NCI-H2081 (cell line): ENCODE results near the gene SOCS4.
A peak's percentile ranks its signal among the peaks of the same experiment; 100 is the strongest.
"Not testable (repeated sequence)": the region's sequence is repeated elsewhere in the genome, so short reads cannot be mapped to it uniquely, and the experiment has no call there.

Source experiments
- DNase-seq, 2 experiments: peaks; one replicate each; lab custom pipeline; 2025; lab: John Stamatoyannopoulos, UW

Gene SOCS4, protein sequence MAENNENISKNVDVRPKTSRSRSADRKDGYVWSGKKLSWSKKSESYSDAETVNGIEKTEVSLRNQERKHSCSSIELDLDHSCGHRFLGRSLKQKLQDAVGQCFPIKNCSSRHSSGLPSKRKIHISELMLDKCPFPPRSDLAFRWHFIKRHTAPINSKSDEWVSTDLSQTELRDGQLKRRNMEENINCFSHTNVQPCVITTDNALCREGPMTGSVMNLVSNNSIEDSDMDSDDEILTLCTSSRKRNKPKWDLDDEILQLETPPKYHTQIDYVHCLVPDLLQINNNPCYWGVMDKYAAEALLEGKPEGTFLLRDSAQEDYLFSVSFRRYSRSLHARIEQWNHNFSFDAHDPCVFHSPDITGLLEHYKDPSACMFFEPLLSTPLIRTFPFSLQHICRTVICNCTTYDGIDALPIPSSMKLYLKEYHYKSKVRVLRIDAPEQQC

DNA sequence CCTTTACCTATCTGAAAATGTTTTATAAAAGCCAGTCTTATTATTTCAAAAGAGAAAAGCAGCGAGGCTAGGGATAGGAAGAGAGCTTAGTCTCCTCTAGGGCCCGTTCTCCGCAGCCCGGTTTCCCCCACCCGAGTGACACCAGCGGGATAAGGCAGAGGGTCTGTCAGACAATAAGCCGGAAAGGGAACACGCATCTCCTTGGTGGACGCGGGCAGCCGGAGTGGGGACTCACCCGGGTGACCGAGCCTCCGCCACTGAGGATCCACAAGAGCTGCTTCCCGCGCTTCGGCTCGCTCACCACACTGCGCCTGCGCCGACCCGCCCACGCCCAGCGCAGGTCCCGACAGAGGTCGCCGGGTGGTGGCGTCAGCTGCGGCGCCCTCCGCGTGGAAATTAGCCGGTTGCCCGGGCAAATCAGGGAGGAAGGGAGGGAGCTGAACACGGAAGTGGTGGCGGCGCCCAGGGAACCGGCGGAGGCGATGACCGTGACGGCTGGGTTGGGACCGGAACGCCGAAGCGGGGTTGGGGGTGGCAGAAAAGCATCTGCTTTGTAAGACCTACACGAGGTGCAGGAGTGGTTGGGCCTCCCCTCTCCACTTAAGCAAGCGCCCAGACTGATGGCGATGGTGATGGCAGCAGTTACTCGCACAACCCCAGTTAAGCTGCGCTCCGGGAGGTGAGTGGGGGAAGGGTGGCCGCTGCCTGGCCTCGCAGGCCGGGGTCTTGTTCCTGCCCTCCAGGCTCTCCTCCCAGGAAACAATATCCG lies at the start of gene SOCS4, which contains the start of gene WDHD1:
SOCS4 (plus strand) TSS at position 444 of the 769 bp plus-strand sequence. CDS start 15,806 bp downstream, outside the sequence.
WDHD1 (minus strand) TSS at position 307 of the 769 bp plus-strand sequence. CDS start 312 bp downstream, outside the sequence.
- DNase-seq, result peak; percentile 92 to 95

DNA sequence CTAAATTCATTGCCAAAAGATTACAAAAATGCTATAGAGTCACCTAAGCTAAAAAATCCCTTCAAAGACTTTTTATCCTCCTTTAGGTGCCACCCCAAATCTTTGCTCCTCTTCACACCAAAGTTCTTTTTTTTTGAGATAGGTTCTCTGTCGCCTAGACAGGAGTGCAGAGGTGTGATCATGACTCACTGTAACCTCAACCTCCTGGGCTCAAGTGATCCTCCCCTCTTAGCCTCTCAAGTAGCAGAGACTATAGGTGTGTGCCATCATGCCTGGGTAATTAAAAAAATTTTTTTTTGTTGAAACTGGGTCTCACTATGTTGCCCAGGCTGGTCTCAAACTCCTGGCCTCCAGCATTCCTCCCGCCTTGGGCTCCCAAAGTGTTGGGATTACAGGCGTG lies 48.0 kb upstream of the SOCS4 start:
- no peak for DNase-seq

DNA sequence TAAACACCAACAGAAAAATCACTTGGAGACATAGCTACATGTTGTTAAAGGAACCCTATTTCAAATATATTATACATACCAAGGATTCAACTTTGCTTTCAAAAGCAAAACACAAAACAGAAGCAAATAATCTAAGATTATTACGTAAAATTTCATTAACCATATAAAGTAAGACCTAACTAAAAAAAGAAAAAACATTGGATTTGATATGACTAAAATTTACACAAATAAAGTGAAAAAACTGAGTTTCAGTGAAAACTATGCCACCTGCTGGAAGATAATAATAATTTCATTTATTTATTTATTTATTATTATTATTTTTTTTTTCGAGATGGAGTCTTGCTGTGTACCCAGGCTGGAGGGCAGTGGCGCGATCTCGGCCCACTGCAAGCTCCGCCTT lies 45.3 kb upstream of the SOCS4 start:
- DNase-seq, result no peak

DNA sequence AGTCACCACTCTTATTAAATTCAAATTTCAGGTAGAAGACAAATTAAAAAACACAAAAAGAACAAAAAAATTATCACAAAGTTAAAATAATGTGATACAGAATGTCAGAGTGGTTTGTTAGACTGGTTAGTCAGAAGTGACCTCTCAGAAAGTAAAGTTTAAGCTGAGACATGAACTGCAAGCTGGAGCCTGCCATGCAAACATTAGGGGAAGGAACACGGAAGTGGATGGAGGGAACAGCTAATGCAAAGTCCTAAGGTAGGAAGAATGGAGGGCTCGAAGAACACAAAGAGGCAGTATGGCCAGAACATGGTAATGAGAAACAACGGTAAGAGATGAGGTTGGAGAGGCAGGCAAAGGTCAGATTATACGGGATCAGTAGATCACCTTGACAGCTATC lies 41.9 kb upstream of the SOCS4 start:
- DNase-seq, result no peak

DNA sequence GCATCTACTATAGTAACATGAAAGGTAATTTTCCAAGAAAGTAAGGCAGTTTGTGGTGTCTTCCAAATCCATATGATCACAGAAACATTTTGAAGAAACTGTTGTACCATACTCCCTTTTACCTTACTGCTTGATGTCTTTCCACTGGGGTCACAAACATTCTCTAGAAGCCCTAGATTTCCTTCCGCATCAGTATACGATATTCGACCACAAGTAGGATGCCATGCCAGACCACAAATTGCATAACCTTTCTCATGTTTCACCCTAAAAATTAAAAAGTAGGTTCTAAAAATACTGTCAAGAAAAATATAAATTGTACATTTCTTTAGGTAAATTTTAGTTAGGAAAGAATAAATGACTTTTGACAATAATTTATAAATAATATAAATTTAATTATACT lies 26.7 kb upstream of the SOCS4 start:
- no peak for DNase-seq

DNA sequence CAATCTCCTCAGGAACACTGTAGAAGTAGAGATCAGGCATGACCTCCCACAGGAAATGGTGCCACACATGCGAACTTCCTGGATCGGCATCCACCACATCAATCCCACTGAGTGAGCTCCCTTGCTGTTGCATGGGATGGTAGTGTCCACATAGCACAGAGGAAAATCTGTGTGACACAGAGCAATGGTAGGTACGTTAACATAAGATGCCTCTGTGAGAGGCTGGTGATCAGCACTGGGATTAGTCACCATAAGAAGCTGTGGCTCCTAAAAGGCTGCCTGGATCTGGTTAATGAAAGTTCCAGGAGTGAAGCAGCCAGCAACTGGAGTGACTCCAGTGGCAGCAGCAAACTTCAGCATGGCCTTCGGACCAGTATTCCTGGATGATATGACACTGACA lies 22.0 kb upstream of the SOCS4 start:
- no peak for DNase-seq

DNA sequence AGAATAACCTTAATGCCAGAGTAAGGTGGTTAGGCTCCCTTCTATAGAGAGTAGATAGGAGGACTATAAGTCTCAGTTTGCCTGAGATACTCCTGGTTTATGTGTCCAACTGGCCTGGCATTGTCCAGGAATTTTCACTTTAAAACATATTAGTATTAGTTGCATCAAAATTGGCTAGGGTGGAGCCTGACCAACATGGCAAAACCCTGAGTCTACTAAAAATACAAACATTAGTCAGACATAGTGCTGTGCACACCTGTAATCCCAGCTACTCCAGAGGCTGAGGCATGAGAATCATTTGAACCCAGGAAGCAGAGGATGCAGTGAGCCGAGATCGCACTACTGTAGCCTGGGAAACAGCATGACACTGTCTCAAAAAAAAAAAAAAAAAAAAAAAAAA lies 12.0 kb upstream of the SOCS4 start:
- no peak for DNase-seq

DNA sequence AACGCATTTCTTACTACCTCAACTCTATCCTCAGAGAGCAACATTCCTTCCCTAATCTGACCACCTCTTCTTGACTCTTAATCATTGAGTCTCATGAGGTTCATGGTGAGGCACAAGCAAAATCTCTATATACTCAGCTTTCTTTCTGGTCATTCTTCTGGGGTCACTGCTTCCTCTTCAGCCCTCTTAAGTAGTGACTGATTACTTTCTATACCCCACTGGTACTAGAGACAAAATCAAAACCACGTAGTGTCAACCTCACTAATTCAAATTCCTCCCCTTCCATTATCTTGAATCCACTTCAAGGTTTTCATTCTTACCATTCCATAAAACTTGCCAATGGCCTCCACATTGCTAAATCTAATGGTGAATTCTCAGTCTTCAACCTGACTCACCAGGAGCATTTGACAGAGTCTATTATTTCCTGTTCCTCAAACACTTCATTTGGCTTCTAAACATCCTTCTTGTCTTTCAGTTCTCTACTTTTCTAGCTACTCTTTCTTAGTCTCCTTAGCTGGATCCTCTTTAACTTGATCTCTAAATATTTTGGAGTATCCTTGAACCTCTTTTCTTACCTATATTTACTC lies 7.0 kb upstream of the SOCS4 start:
- DNase-seq, result no peak

DNA sequence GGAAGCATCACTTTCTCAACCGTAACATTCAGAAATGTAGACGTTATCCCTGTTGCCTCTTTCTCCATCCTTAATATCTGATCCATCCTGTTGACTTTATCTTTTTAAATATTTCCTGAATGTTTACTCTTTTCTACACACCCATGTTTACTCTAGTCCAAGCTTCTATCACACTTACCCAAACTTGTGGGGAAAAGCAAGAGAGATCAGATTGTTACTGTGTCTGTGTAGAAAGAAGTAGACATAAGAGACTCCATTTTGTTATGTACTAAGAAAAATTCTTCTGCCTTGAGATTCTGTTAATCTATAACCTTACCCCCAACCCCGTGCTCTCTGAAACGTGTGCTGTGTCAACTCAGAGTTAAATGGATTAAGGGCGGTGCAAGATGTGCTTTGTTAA lies 2.7 kb upstream of the SOCS4 start:
- not testable (repeated sequence) for DNase-seq

DNA sequence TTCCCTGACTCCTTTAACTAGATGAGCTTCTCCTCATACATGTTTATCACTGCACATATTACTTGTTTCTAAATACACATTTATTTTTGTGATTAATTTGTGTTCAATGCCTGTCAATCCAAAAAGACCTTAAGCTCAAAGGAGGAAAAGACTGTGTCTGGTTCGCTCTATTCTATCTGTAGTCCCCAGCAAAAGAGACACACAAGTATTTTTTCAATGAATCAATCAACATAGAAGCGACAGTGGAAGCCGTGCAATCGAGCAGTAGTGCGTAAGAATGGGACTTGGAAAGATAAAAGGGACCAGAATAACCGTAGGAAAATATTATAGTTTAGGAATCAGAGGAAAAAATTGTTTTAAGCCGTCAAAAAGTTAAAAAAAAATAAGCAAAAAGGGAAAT lies 1.1 kb upstream of the SOCS4 start:
- DNase-seq, result no peak

DNA sequence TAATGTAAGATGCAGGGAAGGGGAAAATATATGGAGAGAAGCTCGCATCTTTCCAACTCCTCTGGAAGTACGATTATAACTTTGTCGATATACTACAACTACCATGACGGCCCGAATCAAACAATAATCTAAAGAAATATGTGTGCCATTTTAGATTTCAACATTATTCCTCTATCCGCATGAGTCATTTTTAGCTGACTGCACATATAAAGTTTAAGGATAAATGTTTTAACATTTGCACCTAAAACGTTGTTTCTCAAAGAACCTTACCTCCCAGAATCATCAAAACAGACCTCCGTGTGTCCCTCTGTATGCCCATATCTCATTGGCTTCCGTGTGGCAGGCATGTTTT lies 619 bp upstream of the SOCS4 start:
- no peak for DNase-seq

DNA sequence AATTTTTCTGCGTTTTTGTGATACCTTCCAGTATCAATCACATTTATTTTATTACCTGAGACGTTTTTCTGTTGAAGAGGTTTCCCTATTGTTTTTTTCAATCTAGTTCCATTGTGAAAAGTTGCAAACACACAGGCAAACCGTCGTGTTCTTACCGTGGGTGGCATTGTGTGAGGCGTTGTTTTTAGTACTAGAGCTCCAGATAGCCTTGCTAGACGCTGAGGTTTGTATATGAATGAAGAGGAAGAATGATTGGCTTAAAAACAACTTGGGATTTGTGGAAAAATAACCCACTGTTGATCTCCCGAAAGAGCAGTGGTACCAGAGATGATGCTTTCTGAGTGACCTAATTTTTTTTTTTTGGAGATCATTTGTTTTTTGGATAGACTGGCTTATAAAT lies 1.0 kb downstream of the SOCS4 start:
- DNase-seq, result no peak

DNA sequence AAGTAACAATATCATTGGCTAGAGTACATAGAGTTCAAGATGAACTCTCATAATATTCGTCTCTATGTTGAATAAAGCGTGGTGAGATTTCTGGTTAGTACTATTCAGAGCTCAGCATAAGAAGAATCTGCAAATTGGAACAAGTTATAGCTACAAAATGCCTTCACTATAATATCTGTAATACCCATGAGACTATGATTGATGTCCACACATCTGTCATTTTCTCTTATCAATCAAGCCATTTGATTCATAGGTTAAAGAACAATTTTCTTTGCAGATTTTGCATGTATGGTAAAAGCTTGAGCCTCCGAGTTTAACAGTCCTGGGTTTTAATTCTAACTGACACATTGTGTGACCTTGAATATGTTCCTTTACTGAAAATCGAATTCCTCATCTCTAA lies 1.4 kb downstream of the SOCS4 start:
- DNase-seq, result no peak

DNA sequence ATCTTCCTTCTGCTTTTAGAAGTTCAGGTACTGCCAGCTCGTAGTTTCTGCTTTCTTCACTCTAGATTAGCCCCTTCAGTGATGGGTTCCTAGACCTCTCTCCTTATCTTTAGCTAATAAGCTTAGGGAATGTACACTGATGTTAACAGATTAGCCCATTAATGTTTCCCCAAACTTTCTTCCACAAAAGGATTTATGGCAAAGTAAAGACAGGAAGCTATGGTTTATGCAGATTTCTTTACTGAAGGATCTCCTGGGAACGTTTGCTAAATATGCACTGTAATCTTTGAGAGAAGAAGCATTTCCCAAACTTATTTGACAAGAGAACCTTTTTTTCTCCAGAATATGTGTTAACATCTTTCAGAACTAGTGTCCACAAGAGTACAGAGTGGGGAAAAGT lies 4.2 kb downstream of the SOCS4 start:
- DNase-seq, result no peak

DNA sequence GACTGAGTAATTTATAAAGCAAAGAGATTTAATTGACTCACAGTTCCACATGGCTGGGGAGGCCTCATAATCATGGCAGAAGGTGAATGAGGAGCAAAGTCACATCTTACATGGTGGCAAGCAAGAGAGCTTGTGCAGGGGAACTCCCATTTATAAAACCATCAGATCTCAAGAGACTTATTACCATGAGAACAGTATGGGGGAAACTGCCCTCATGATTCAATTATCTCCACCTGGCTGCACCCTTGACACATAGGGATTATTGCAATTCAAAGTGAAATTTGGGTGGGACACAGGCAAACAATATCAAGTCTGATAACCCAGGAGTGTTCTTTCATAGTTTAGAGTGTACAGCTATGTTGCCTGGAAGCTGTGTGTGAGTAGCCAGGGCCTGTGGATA lies 11.0 kb downstream of the SOCS4 start:
- DNase-seq, result not testable (repeated sequence)

DNA sequence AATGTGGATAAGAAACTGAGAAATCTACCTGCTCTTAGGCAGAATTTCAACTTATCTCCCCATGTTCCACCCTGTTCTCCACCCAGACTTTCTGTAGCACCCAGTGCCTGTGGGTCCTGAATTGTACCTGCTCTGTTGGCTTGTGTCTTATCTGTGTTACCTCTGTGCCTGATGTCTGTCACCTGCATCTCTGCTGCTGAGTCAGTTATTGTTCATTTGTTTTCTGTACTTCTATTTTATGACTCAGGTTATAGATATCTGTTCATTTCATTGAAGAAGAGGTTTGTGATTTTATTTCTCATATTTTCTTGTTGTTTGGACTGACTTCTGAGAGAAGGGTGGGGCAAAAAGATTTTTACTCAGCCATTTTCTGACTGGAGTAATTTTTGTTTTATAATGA lies 11.7 kb downstream of the SOCS4 start:
- no peak for DNase-seq

DNA sequence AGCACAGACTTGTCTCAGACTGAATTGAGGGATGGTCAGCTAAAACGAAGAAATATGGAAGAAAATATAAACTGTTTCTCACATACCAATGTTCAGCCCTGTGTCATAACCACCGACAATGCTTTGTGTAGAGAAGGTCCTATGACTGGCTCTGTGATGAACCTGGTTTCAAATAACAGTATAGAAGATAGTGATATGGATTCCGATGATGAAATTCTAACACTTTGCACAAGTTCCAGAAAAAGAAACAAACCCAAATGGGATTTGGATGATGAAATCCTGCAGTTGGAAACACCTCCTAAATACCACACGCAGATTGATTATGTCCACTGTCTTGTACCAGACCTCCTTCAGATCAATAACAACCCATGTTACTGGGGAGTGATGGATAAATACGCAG lies 16.5 kb downstream of the SOCS4 start:
- no peak for DNase-seq

DNA sequence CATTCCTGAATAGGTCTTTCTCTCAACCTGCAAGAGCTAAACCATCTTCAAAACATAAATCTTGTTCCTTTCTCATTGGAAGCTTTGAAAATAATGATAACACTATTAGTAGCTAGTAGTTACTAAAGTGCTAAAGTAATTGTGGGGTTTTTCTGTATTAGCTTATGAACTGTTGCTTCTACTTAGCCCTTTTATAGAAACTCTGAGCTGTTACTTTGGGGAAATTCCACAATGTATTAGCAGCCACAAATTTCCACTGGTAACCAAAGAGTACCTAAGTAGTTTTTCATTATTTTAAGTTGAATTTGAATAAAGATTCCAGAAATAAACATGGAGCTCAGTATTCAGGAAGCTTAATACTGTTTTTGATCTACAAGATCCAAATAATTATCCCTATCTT lies 18.1 kb downstream of the SOCS4 start:
- no peak for DNase-seq

DNA sequence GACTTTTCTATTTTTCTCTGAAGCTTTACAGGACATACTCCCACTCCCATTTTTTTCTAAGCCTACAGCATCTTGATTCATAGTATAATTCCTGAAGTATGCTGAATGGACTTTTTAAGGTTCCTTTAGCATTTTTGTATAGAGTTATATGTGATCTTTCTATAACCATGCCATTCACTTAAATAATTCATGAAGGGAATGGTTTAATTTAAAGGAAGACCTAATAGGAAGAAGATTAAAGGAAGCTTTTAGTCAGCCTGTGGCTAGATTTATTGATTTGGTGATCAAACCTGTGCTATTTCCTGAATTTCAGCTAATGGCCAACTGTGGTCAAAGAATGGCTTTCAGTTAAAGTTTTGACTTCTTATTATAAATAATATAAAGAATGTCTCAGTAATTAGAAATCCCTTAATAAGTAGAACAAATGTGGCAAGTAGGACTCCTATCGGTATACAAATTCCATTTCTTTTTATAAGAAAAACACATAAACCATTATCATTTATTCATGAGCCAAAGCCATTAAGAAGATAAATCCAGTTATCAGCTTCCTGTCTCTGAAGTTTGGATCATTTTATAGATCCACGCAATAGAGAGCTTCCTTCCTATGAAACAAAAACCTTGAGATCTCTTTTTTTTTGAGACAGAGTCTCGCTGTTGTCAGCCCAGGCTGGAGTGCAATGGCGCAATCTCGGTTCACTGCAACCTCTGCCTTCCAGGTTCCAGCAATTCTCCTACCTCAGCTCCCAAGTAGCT lies 20.4 kb downstream of the SOCS4 start:
- DNase-seq, result no peak

DNA sequence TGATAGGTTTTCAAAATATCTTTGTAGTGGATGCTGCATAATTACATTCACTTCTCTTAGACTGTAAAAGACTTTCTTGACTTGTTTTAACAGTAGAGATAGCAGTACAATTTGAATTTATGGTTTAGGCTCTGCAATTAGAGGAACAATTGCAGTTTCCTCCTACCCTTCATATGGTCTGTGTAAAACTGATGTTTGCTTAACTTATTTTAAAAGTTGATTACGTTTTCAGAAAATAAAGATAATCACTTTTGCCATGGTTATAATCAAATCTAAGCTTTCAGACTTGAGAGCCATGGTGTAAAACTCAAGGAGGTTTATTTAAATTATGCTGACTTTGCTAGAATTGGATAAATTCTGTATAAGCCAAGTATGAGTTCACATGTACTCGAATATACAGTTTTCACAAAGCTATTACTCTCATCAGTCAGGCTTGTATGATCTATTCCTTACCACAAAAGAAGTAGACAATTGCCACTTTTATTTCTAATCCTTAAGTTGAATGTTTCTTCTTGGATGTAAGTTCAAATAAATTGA lies 21.9 kb downstream of the SOCS4 start:
- DNase-seq, result no peak

DNA sequence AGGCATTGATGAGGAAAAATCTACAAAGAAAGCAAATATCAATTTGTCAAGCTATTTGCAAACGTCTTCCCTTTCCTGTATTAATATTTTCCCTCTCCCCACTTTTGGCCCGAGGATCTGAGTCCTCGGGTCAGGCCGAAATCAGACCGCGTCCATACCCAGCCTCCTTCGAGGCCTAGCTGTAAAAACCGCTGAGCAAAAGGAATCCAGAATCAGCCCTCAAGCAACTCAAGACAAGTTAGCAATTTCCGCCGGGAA lies 24.1 kb downstream of the SOCS4 start:
- DNase-seq, result no peak
